ENCODE measurements around the gene UBE2F.

DNA sequence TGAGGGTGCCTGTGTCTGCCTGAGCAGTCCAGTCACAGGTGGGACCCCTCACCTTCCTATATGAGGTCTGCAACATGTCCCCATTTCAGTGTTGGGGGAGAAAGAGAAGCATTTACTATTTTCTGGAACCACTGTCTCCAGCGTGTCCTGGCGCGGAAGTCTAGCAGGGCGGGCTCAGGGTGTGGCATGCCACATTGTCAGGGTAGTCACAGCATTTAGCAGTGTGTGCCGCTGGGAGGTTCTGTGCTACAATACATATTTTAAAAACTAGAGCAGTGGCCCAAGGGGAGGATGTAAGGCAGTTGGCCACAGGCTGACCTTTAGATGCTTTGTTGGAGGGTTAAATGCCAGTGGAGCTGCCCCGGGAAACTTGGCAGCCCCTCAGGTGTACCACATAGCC lies 12.5 kb downstream of the UBE2F start:
- TF ChIP-seq, protein P1, sequence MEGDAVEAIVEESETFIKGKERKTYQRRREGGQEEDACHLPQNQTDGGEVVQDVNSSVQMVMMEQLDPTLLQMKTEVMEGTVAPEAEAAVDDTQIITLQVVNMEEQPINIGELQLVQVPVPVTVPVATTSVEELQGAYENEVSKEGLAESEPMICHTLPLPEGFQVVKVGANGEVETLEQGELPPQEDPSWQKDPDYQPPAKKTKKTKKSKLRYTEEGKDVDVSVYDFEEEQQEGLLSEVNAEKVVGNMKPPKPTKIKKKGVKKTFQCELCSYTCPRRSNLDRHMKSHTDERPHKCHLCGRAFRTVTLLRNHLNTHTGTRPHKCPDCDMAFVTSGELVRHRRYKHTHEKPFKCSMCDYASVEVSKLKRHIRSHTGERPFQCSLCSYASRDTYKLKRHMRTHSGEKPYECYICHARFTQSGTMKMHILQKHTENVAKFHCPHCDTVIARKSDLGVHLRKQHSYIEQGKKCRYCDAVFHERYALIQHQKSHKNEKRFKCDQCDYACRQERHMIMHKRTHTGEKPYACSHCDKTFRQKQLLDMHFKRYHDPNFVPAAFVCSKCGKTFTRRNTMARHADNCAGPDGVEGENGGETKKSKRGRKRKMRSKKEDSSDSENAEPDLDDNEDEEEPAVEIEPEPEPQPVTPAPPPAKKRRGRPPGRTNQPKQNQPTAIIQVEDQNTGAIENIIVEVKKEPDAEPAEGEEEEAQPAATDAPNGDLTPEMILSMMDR (IDR thresholded peaks at IDR 0.05) = no peak
- TF ChIP-seq YY1 (IDR thresholded peaks at IDR 0.05; ENCODE audit: low read depth) (no peak), MAX (IDR thresholded peaks at IDR 0.05; ENCODE audit: low read depth) (no peak), REST (IDR thresholded peaks at IDR 0.05; ENCODE audit: low read depth, low read length) (no peak)
